HG02610 (cell line): ENCODE measurements around the gene RAPGEF1.

Source experiments
- ATAC-seq: cut with Tn5 transposase; IDR thresholded peaks from one replicate; pipeline ENCODE4 v1.9.1; 2021; ENCODE audit warnings: mild to moderate bottlenecking, moderate library complexity; ENCODE audit not compliant: unreplicated experiment

RAPGEF1 gene

GRCh38 chr9:131545003-131545785 lies 194.7 kb downstream of the RAPGEF1 start, which contains the start of gene PRRT1B:
TSS of gene PRRT1B (plus strand) at chr9:131545523. CDS start at chr9:131545616, 93 bp downstream.
- ATAC-seq, result no peak

- no peak for ATAC-seq
These were observed 196.7 kb downstream of the RAPGEF1 start for GRCh38 chr9:131543141-131543540.

GRCh38 chr9:131539223-131539923 lies 200.5 kb downstream of the RAPGEF1 start:
- no peak for ATAC-seq

GRCh38 chr9:131537946-131538345 lies 201.9 kb downstream of the RAPGEF1 start:
- no peak for ATAC-seq

GRCh38 chr9:131534721-131535237 lies 205.1 kb downstream of the RAPGEF1 start:
- ATAC-seq, result no peak

- ATAC-seq, result peak; percentile 80
These were observed 208.7 kb downstream of the RAPGEF1 start, which contains the start of gene UCK1 for GRCh38 chr9:131530920-131531832. TSS of gene UCK1 (minus strand) at chr9:131531263. CDS start at chr9:131531174, 89 bp downstream.

- ATAC-seq, result peak; percentile 20
These were observed 209.3 kb downstream of the RAPGEF1 start for GRCh38 chr9:131530546-131530919.

- no peak for ATAC-seq
These were observed 210.0 kb downstream of the RAPGEF1 start for GRCh38 chr9:131529597-131530545.

- ATAC-seq, result no peak
These were observed 210.9 kb downstream of the RAPGEF1 start for GRCh38 chr9:131528886-131529505.

- no peak for ATAC-seq
These were observed 211.7 kb downstream of the RAPGEF1 start for GRCh38 chr9:131528186-131528585.
